ENCODE data around the gene GATM. TPM values are rescaled to one million over a fixed set of nuclear protein-coding genes. Genes with fewer than 3 reads are reported as not detected.

Gene GATM
- total and polyA plus RNA-seq, 2 donors from 2014 or later: 79.5 to 421 TPM

DNA sequence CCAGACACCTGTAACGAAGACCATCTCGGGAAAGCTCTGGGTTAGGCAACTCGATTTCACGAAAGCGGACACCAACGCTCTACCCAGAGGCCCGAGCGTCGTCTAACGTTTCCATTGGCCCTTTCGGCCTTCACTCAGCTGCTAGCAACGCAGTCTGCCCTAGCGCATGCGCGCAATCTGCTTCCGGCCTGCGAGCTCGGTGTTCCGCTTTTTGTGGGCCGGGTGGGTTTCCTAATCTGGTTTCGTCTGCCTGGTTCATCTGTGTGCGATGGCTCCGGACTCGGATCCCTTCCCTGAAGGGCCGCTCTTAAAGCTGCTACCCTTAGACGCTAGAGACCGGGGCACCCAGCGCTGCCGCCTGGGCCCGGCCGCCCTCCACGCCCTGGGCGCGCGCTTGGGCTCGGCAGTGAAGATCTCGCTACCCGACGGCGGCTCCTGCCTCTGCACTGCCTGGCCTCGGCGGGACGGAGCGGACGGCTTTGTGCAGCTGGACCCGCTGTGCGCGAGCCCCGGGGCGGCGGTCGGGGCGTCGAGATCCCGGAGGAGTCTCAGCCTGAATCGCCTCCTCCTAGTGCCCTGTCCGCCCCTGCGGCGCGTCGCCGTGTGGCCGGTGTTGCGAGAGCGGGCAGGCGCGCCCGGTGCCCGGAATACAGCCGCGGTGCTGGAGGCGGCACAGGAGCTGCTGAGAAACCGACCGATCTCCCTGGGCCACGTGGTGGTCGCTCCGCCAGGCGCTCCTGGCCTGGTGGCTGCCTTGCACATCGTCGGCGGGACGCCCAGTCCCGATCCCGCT, 24.0 kb upstream of the GATM start:
- DNase-seq (peak; percentile 96 to 100 (median 99)), FAIRE-seq (peak; percentile 6)
- Histone ChIP-seq H3K4me1 (ENCODE audit: control insufficient read depth in 2 of 3, insufficient read depth in 2 of 3, low read depth in 1 of 3, low read length in 3 of 3) (peaks cover 0 to 10% (median 5%) of the 10 kb centered on the region in 3 donors), H3K36me3 (ENCODE audit: control insufficient read depth in 2 of 3, insufficient read depth in 3 of 3, low read length in 3 of 3) (peaks cover 3 to 17% (median 8%) of the 10 kb centered on the region in 3 donors), H3K9me3 (ENCODE audit: control insufficient read depth in 2 of 3, insufficient read depth in 1 of 3, low read length in 3 of 3) (no peaks in the 10 kb centered on the region), H3K27me3 (ENCODE audit: control insufficient read depth, insufficient read depth, low read length) (no peaks in the 10 kb centered on the region), H3K9ac (ENCODE audit: low read length in 3 of 3) (peak overlapping the region; percentile 87 to 96 (median 93)), H3K4me3 (ENCODE audit: low read length in 3 of 3) (peak overlapping the region; percentile 93 to 99 (median 95)), H3K27ac (ENCODE audit: low read depth in 2 of 2, low read length in 2 of 2) (peak overlapping the region; percentile 90 to 94)
- TF ChIP-seq, protein P1, sequence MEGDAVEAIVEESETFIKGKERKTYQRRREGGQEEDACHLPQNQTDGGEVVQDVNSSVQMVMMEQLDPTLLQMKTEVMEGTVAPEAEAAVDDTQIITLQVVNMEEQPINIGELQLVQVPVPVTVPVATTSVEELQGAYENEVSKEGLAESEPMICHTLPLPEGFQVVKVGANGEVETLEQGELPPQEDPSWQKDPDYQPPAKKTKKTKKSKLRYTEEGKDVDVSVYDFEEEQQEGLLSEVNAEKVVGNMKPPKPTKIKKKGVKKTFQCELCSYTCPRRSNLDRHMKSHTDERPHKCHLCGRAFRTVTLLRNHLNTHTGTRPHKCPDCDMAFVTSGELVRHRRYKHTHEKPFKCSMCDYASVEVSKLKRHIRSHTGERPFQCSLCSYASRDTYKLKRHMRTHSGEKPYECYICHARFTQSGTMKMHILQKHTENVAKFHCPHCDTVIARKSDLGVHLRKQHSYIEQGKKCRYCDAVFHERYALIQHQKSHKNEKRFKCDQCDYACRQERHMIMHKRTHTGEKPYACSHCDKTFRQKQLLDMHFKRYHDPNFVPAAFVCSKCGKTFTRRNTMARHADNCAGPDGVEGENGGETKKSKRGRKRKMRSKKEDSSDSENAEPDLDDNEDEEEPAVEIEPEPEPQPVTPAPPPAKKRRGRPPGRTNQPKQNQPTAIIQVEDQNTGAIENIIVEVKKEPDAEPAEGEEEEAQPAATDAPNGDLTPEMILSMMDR (IDR thresholded peaks at IDR 0.05; ENCODE audit: borderline replicate concordance, extremely low read depth, insufficient read depth): no peak
- intact Hi-C loops (cut with DNase I): no loop called here

DNA sequence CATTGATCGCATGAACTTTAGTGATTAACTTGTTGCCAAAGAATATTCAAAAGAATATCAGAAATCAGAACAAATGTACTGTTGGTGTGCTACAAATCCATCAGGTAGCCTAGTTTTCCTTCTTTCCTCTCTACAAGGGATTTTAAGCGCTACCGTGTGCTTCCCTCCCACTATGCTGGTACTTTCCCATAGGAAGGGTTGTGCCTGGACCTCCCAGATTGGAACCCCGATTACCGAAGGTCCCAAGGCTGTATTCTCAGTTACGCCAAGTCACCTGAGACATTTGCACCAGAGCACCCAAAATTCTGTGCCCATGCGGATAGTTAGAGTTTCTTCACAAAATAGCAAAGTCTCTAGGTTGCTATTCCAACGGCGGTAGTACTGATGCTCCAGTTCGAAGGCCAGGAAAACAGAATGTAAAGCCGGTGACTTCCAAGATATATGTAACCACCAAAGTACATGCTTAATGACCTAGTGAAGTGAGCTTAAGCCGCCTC, 23.4 kb upstream of the GATM start:
- no peaks in the 10 kb centered on the region for H3K9me3 ChIP-seq (ENCODE audit: control insufficient read depth in 2 of 3, insufficient read depth in 1 of 3, low read length in 3 of 3)
- TF ChIP-seq, protein P1 (IDR thresholded peaks at IDR 0.05; ENCODE audit: borderline replicate concordance, extremely low read depth, insufficient read depth): no peak
- DNase-seq (no peak), FAIRE-seq (no peak)
- no peaks in the 10 kb centered on the region for H3K27me3 ChIP-seq (ENCODE audit: control insufficient read depth, insufficient read depth, low read length)
- H3K36me3 ChIP-seq (ENCODE audit: control insufficient read depth in 2 of 3, insufficient read depth in 3 of 3, low read length in 3 of 3): peaks cover under 1 to 11% (median 3%) of the 10 kb centered on the region in 3 donors
- peaks cover 0 to 10% (median 5%) of the 10 kb centered on the region in 3 donors for H3K4me1 ChIP-seq (ENCODE audit: control insufficient read depth in 2 of 3, insufficient read depth in 2 of 3, low read depth in 1 of 3, low read length in 3 of 3)
- intact Hi-C loops (cut with DNase I): no loop called here
- H3K27ac ChIP-seq (ENCODE audit: low read depth in 2 of 2, low read length in 2 of 2): peak overlapping the region; percentile 64 to 94
- H3K4me3 ChIP-seq (ENCODE audit: low read length in 3 of 3): peak overlapping the region; percentile 93 to 99 (median 95)
- peak overlapping the region; percentile 87 to 96 (median 93) for H3K9ac ChIP-seq (ENCODE audit: low read length in 3 of 3)

DNA sequence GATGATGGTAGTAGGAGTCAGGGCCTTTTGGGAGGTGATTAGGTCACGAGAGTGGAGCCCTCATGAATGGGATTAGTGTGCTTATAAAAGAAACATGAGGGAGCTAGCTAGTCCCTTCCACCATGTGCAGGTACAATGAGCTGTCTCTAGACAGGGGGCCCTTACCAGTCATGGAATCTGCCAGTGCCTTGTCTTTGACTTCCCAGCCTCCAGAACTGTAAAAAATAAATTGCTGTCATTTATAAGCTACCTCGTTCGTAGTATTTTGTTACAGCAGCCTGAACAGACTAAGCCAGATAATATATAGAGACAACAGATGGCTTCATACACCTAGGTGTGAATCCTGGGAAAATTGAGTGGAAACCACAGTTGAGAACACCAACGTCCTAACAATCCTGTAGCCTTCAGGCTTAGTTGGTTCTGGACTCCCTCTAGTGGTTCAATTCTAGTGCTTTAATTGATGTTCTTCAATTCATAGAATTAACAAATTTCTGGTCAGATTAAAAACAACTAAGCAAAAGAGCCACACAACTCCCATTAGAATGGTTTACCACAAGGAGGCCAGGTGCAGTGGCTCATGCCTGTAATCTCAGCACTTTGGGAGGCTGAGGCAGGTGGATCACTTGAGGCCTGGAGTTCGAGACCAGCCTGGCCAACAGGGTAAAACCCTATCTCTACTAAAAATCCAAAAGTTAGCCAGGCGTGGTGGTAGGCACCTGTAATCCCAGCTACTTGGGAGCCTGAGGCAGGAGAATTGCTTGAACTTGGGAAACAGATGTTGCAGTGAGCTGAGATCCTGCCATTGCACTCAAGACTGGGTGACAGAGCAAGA, 21.3 kb upstream of the GATM start:
- FAIRE-seq: no peak
- Histone ChIP-seq H3K27me3 (ENCODE audit: control insufficient read depth, insufficient read depth, low read length) (no peaks in the 10 kb centered on the region), H3K4me1 (ENCODE audit: control insufficient read depth in 2 of 3, insufficient read depth in 2 of 3, low read depth in 1 of 3, low read length in 3 of 3) (peaks cover 0 to 10% (median 5%) of the 10 kb centered on the region in 3 donors), H3K9ac (ENCODE audit: low read length in 3 of 3) (no peak overlapping the region), H3K27ac (ENCODE audit: low read depth in 2 of 2, low read length in 2 of 2) (no peak overlapping the region), H3K9me3 (ENCODE audit: control insufficient read depth in 2 of 3, insufficient read depth in 1 of 3, low read length in 3 of 3) (no peaks in the 10 kb centered on the region), H3K36me3 (ENCODE audit: control insufficient read depth in 2 of 3, insufficient read depth in 3 of 3, low read length in 3 of 3) (no peaks in the 10 kb centered on the region), H3K4me3 (ENCODE audit: low read length in 3 of 3) (no peak overlapping the region)
- TF ChIP-seq, protein P1 (IDR thresholded peaks at IDR 0.05; ENCODE audit: borderline replicate concordance, extremely low read depth, insufficient read depth): peak; percentile 65
- intact Hi-C loops (cut with DNase I): loop anchor here (10.0 kb wide), 1 partner anchor 95 kb away; no protein-coding TSS in a partner anchor
- DNase-seq: peak in 2 of 5 donors; percentile 72 to 77

Data from kidney (tissue), 14 donors.